Adrenal gland (tissue), 5 donors: ENCODE measurements around the gene THUMPD2.

Experiments
- CTCF ChIP-seq, 6 experiments: fragments of 450-650 bp in 4 of 6; fragments of 200-600 bp in 2 of 6; sonication (generic) in 1 of 6; IDR thresholded peaks; 1 replicate in 5 of 6; 2 replicates in 1 of 6; pipeline versions ENCODE4 v1.5.1 to v1.8.0; 2016 to 2021; ENCODE audit warnings: antibody characterized with exemption in 6 of 6, mild to moderate bottlenecking in 2 of 6, moderate library complexity in 1 of 6
- POLR2A ChIP-seq, 2 donors: fragments of 450-650 bp; IDR thresholded peaks; one replicate each; pipeline ENCODE4 v1.6.1; 2017; ENCODE audit warnings: antibody characterized with exemption in 2 of 2, mild to moderate bottlenecking in 2 of 2, moderate library complexity in 1 of 2
- donor health status: DM: no; HTN: no; CAD: no.

GRCh38 chr2:39720970-39721369 lies 58.1 kb downstream of the THUMPD2 start:
- TF ChIP-seq CTCF (IDR thresholded peaks at IDR 0.05), result no peak
- no peak for TF ChIP-seq POLR2A (IDR thresholded peaks at IDR 0.05)
